Activated CD4-positive, alpha-beta T cell treated with anti-CD3 and anti-CD28 coated beads, Interleukin-2, Interleukin-6, amounts not matched to agents 100 ng/mL and 50 ng/mL, durations not matched to agents 16 hours and 8 hours (primary cell): ENCODE results near the gene NDRG2.
"Not testable (repeated sequence)": the region's sequence is repeated elsewhere in the genome, so short reads cannot be mapped to it uniquely, and the experiment has no call there.

ENCODE experiments used
- DNase-seq: peaks from one replicate; pipeline ENCODE4 v3.0.0-alpha.2; 2020

The NDRG2 gene

GRCh38 chr14:21003788-21004346, 21.0 kb downstream of the NDRG2 start:
- DNase-seq: no peak

GRCh38 chr14:21001218-21001617, 23.6 kb downstream of the NDRG2 start:
- DNase-seq: no peak

- no peak for DNase-seq
Measured at GRCh38 chr14:20999591-20999990, 25.3 kb downstream of the NDRG2 start.

GRCh38 chr14:20998674-20999366, 26.0 kb downstream of the NDRG2 start, which contains the start of gene SLC39A2:
TSS of gene SLC39A2 (plus strand) at chr14:20999293. CDS start at chr14:20999447, 154 bp downstream.
- no peak for DNase-seq

GRCh38 chr14:20998139-20998538, 26.7 kb downstream of the NDRG2 start:
- no peak for DNase-seq

GRCh38 chr14:20997564-20997963, 27.3 kb downstream of the NDRG2 start:
- no peak for DNase-seq

GRCh38 chr14:20997115-20997514, 27.7 kb downstream of the NDRG2 start:
- DNase-seq: no peak

GRCh38 chr14:20996521-20996920, 28.3 kb downstream of the NDRG2 start:
- DNase-seq: no peak

- peak; percentile 96 for DNase-seq
Measured at GRCh38 chr14:20989787-20990600, 34.9 kb downstream of the NDRG2 start, which contains the start of gene METTL17. TSS of gene METTL17 (plus strand) at chr14:20989980. CDS start at chr14:20990003, 23 bp downstream.

- no peak for DNase-seq
Measured at GRCh38 chr14:20989471-20989786, 35.4 kb downstream of the NDRG2 start.

- DNase-seq: no peak
Measured at GRCh38 chr14:20988717-20989470, 36.0 kb downstream of the NDRG2 start.

- peak; percentile 60 for DNase-seq
Measured at GRCh38 chr14:20986811-20987210, 38.0 kb downstream of the NDRG2 start.

- not testable (repeated sequence) for DNase-seq
Measured at GRCh38 chr14:20985650-20986049, 39.2 kb downstream of the NDRG2 start.

GRCh38 chr14:20982646-20983369, 42.1 kb downstream of the NDRG2 start:
- DNase-seq: no peak

GRCh38 chr14:20980906-20981305, 44.0 kb downstream of the NDRG2 start:
- DNase-seq: no peak

- DNase-seq: no peak
Measured at GRCh38 chr14:20978687-20979086, 46.2 kb downstream of the NDRG2 start.

- no peak for DNase-seq
Measured at GRCh38 chr14:20976291-20976690, 48.6 kb downstream of the NDRG2 start.

- DNase-seq: no peak
Measured at GRCh38 chr14:20973501-20973900, 51.4 kb downstream of the NDRG2 start.

GRCh38 chr14:20971705-20972021, 53.2 kb downstream of the NDRG2 start:
- DNase-seq: no peak

- DNase-seq: peak; percentile 90
Measured at GRCh38 chr14:20970983-20971704, 53.7 kb downstream of the NDRG2 start.

GRCh38 chr14:20970647-20970982, 54.2 kb downstream of the NDRG2 start:
- DNase-seq: no peak

- no peak for DNase-seq
Measured at GRCh38 chr14:20969336-20969735, 55.5 kb downstream of the NDRG2 start.
